Heart left ventricle (tissue), 13 donors: Measurements from ENCODE around the gene FAM167B.

Source experiments
- CTCF ChIP-seq, 12 donors: fragments of 200-600 bp; sonication (generic) in 4 of 12; IDR thresholded peaks; one replicate each; pipeline versions ENCODE4 v1.5.0 to v1.8.0; 2018 to 2022; ENCODE audit warnings: antibody characterized with exemption in 12 of 12, mild to moderate bottlenecking in 5 of 12
- POLR2A ChIP-seq, 2 donors: fragments of 450-650 bp; IDR thresholded peaks; one replicate each; pipeline ENCODE4 v1.6.1; 2017; ENCODE audit warnings: antibody characterized with exemption in 2 of 2, mild to moderate bottlenecking in 2 of 2, moderate library complexity in 2 of 2
- donor health status: ischemic (EF 13 %, LVEDD 7.1; RV severe dilation, severe dysfunction).
- donor health status: DM: no; HTN: yes; CAD: no.
- donor health status: DM: no; HTN: no; CAD: no.
- donor health status: ischemic (EF 25% LVEDD 6.9; RV normal size, moderate dysfunction).
- donor health status: ischemic (EF 25% LVEDD 5.7; RV mildly dilated, moderate dysfunction).
- donor health status: ischemic (EF 35%, LVEDD 5.7; RV mildly dilated, moderate dysfunction).
- donor health status: nonischemic (EF 11% LVEDD 7.7; RV severe dilation, severe dysfunction).
- donor health status: DM: yes; HTN: yes; CAD: no.
- donor health status: PGD.
- donor health status: ischemic (EF 29% LVEDD 5.4; RV normal size, mild dysfunction).
- donor health status: nonischemic (EF 23%, LVEDD 6.1; RV moderate dilation, normal function).

GRCh38 chr1:32274646-32275340, 27.8 kb downstream of the FAM167B start:
- TF ChIP-seq POLR2A (IDR thresholded peaks at IDR 0.05) (no peak), CTCF (IDR thresholded peaks at IDR 0.05) (no peak)
